ENCODE results near the gene LRCOL1. TPM values are rescaled to one million over a fixed set of nuclear protein-coding genes. Genes with fewer than 3 reads are reported as not detected.
"Not testable (repeated sequence)": the region's sequence is repeated elsewhere in the genome, so short reads cannot be mapped to it uniquely, and the experiment has no call there.

LRCOL1 gene
- total RNA-seq, 4 donors from 2014 or later = 0.83 TPM; not detected in 3

- ATAC-seq (peak; percentile 56 to 75), DNase-seq (peak in 1 of 2 donors; percentile 21)
- Histone ChIP-seq H3K36me3 (no peaks in the 10 kb centered on the region), H3K27me3 (peaks cover 25 to 72% (median 26%) of the 10 kb centered on the region in 3 donors), H3K9me3 (no peaks in the 10 kb centered on the region), H3K4me1 (peaks cover 0 to 12% of the 10 kb centered on the region in 2 donors), H3K4me3 (peak overlapping the region; percentile 42 to 64 (median 50)), H3K27ac (peak overlapping the region in 2 of 4 donors; percentile 34 to 36)
- intact Hi-C loops (cut with DNase I; ENCODE audit: low total_unique reads) = no loop called here
- in situ Hi-C loops (cut with MboI; ENCODE audit: low sequenced_read_pairs in 4 of 4) = loop anchor here in 1 of 4 donors (25.0 kb wide), 1 partner anchor 188 kb away; no protein-coding TSS in a partner anchor
- TF ChIP-seq CTCF (IDR thresholded peaks at IDR 0.05 in 4 of 5, conservative IDR thresholded peaks at IDR 0.05 in 1 of 5) (peak in 4 of 5 experiments; percentile 42 to 66 (median 52)), POLR2A (IDR thresholded peaks at IDR 0.05) (no peak)
These were observed 10.0 kb downstream of the LRCOL1 start for GRCh38 chr12:132600048-132601032.

GRCh38 chr12:132599502-132599901, 10.9 kb downstream of the LRCOL1 start:
- Histone ChIP-seq H3K27me3 (peaks cover 21 to 67% (median 24%) of the 10 kb centered on the region in 3 donors), H3K4me1 (peaks cover 0 to 12% of the 10 kb centered on the region in 2 donors)
- H3K4me3 ChIP-seq; in situ Hi-C loops (cut with MboI; ENCODE audit: low sequenced_read_pairs in 4 of 4); DNase-seq; H3K36me3 ChIP-seq; ATAC-seq; H3K9me3 ChIP-seq; intact Hi-C loops (cut with DNase I; ENCODE audit: low total_unique reads); H3K27ac ChIP-seq: not testable (repeated sequence)

GRCh38 chr12:132597333-132598316, 12.8 kb downstream of the LRCOL1 start:
- H3K27ac ChIP-seq = no peak overlapping the region
- ATAC-seq = no peak

GRCh38 chr12:132596016-132596415, 14.4 kb downstream of the LRCOL1 start:
- Histone ChIP-seq H3K4me3 (no peak overlapping the region), H3K27ac (no peak overlapping the region), H3K36me3 (no peaks in the 10 kb centered on the region), H3K9me3 (no peaks in the 10 kb centered on the region), H3K4me1 (peaks cover 0 to 17% of the 10 kb centered on the region in 2 donors), H3K27me3 (peaks cover 0 to 36% (median 16%) of the 10 kb centered on the region in 3 donors)
- ATAC-seq (no peak), DNase-seq (no peak)
- intact Hi-C loops (cut with DNase I; ENCODE audit: low total_unique reads) (no loop called here), in situ Hi-C loops (cut with MboI; ENCODE audit: low sequenced_read_pairs in 4 of 4) (no loop called here)
- TF ChIP-seq POLR2A (IDR thresholded peaks at IDR 0.05) = no peak
- TF ChIP-seq CTCF (IDR thresholded peaks at IDR 0.05 in 4 of 5, conservative IDR thresholded peaks at IDR 0.05 in 1 of 5) = no peak

More at GRCh38 chr12:132597333-132598316, 12.8 kb downstream of the LRCOL1 start:
- no peaks in the 10 kb centered on the region for H3K9me3 ChIP-seq
- in situ Hi-C loops (cut with MboI; ENCODE audit: low sequenced_read_pairs in 4 of 4) (no loop called here), intact Hi-C loops (cut with DNase I; ENCODE audit: low total_unique reads) (no loop called here)
- peaks cover 4 to 48% (median 19%) of the 10 kb centered on the region in 3 donors for H3K27me3 ChIP-seq
- no peak for DNase-seq
- TF ChIP-seq POLR2A (IDR thresholded peaks at IDR 0.05) = no peak
- TF ChIP-seq CTCF (IDR thresholded peaks at IDR 0.05 in 4 of 5, conservative IDR thresholded peaks at IDR 0.05 in 1 of 5) = no peak
- peaks cover 0 to 17% of the 10 kb centered on the region in 2 donors for H3K4me1 ChIP-seq
- peak overlapping the region in 3 of 4 donors; percentile 19 to 51 (median 43) for H3K4me3 ChIP-seq
- no peaks in the 10 kb centered on the region for H3K36me3 ChIP-seq

All from gastrocnemius medialis (tissue), 4 donors.